ENCODE measurements around the gene NHERF2.

DNA sequence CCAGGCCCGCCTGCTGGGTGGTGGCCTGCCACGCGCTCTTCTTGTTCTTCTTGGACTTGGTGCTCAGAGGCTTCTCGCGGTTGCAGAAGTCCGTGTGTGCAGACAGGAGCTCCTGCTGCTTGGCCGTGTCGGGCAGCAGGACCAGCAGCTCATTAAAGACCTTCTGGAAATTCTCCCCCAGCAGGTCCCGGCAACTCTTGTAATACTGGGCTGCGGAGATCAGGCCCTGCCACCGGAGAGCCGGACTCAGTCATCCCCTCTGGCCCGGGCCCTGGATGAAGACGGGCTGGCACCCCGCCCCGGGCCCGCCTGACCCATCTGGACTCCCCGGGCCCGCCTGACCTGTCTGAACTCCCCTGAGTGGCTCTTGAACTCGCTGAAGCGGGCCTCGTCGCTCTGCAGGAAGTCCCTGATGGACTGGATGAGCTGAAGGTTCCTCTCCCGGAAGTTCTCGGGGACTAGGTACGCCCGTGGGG is 28.3 kb upstream of the NHERF2 start:
- TF ChIP-seq POLR2A (IDR thresholded peaks at IDR 0.05) (no peak), EP300 (IDR thresholded peaks at IDR 0.05) (no peak), POLR2AphosphoS5 (IDR thresholded peaks at IDR 0.05) (no peak)
- TF ChIP-seq, protein P1, sequence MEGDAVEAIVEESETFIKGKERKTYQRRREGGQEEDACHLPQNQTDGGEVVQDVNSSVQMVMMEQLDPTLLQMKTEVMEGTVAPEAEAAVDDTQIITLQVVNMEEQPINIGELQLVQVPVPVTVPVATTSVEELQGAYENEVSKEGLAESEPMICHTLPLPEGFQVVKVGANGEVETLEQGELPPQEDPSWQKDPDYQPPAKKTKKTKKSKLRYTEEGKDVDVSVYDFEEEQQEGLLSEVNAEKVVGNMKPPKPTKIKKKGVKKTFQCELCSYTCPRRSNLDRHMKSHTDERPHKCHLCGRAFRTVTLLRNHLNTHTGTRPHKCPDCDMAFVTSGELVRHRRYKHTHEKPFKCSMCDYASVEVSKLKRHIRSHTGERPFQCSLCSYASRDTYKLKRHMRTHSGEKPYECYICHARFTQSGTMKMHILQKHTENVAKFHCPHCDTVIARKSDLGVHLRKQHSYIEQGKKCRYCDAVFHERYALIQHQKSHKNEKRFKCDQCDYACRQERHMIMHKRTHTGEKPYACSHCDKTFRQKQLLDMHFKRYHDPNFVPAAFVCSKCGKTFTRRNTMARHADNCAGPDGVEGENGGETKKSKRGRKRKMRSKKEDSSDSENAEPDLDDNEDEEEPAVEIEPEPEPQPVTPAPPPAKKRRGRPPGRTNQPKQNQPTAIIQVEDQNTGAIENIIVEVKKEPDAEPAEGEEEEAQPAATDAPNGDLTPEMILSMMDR (IDR thresholded peaks at IDR 0.05): no peak
